Stimulated activated CD4-positive, alpha-beta T cell treated with anti-CD3 and anti-CD28 coated beads, Interleukin-4, amount 100 ng/mL, for 4 hours (primary cell): ENCODE data around the gene KL.
A peak's percentile ranks its signal among the peaks of the same experiment; 100 is the strongest.

Experiments
- DNase-seq, 2 experiments: peaks; one replicate each; pipeline ENCODE4 v3.0.0-alpha.2; 2020

Gene KL

GRCh38 chr13:33016414-33017322 is at the start of gene KL:
Gene KL, plus strand, starts transcription at chr13:33016423. Its CDS starts 18 bp downstream, at chr13:33016441.
- peak in 1 of 2 experiments; percentile 2 for DNase-seq

DNA sequence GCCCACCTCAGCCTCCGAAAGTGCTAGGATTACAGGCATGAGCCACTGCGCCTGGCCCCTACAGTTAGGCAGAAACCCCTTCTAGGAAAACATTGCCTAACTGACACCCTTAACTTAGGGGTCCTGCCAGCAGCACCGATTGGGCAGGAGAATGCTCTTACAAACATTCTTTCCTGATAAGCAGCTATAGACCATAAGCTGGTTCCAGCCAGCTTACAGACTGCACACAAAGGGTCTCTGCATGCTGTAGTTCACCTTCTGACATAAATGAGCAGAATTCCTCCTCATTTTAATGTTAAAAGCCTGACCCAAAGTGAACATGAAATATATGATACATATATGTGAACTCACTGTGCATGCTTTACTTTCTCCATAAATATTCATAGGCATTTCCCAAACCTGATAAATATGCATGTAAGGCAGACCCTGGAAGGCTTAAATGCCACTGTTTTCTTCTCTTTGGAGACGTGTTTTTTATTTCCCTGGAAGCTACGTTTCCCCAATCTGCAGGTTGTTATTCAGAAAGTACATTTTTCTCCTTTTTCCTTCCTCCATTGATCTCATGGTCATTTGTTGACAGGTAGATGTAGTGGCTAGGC is 48.5 kb upstream of the KL start:
- DNase-seq = no peak

DNA sequence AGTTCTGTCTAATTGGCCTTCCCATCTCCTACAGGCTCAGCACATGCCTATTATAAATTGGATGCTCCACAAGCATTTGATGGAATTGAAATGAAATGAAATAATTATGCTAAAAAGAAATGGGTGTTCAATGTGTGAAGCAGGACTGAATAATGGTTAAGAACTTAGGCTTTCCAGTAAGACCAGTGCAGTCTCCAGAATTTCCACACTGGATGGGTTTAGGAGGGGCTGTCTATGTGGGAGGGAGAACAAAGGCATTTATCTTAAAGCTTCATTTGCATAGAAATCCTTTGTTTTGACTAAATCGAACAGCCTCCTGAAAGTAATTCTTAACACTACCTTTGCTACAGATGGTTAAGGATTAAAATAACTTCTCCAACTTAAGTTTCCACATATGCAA is 47.9 kb upstream of the KL start:
- no peak for DNase-seq

- DNase-seq = no peak
These were observed 47.4 kb upstream of the KL start for GRCh38 chr13:32968793-32969192.

DNA sequence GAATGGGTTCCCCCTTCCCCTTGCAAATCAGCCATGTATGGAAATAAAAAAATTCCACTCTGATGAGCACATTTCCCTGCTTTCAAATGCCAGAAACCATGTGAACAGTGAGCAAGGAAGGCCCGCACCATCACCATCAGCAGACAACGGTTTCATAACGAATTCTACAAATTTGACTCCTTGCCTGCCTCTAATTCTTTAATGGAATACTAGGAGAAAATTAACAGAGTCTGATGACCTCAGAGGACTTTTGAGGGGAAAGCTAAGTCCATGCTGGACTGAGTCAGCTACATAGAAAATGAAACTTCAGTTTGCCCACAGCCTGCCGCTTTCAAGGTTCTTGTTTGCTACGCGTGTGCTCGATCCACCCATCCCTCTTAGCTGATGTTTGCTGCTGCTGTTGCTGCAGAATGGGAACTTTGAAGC is 46.7 kb upstream of the KL start:
- DNase-seq = no peak

- no peak for DNase-seq
These were observed 40.0 kb upstream of the KL start for GRCh38 chr13:32976056-32976805.

- DNase-seq = no peak
These were observed 39.3 kb upstream of the KL start for GRCh38 chr13:32976912-32977311.

GRCh38 chr13:32977321-32977720 is 38.9 kb upstream of the KL start:
- no peak for DNase-seq

GRCh38 chr13:32978278-32978677 is 37.9 kb upstream of the KL start:
- DNase-seq = no peak

- DNase-seq = no peak
These were observed 33.2 kb upstream of the KL start for GRCh38 chr13:32983058-32983457.

GRCh38 chr13:32984857-32985626 is 31.2 kb upstream of the KL start:
- no peak for DNase-seq

- no peak for DNase-seq
These were observed 29.7 kb upstream of the KL start for GRCh38 chr13:32986552-32986951.

- no peak for DNase-seq
These were observed 28.8 kb upstream of the KL start for GRCh38 chr13:32987462-32987861.

GRCh38 chr13:32988608-32989289 is 27.5 kb upstream of the KL start:
- DNase-seq = no peak

GRCh38 chr13:32989290-32989667 is 26.9 kb upstream of the KL start:
- DNase-seq = no peak

- no peak for DNase-seq
These were observed 26.3 kb upstream of the KL start for GRCh38 chr13:32989942-32990341.

- DNase-seq = no peak
These were observed 23.1 kb upstream of the KL start for GRCh38 chr13:32993145-32993544.

GRCh38 chr13:32997399-32997798 is 18.8 kb upstream of the KL start:
- no peak for DNase-seq

GRCh38 chr13:32998966-32999365 is 17.3 kb upstream of the KL start:
- no peak for DNase-seq

DNA sequence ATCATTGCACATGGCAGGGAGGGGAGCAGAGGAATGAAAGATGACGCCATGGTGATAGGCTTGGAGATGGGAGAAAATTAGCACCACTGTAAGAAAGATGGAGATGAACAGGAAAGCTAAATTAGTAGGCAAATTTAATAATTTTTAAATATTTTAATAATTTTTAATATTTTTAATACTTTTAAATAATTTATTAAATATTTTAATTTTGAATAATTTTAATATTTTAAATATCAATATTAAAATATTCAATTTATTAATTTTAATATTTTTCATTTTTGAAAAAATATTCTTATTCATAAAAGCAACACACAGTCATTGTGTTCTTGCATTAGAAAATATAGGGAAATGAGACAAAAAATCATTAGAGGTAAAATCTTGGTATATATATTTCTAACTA is 15.9 kb upstream of the KL start:
- no peak for DNase-seq

GRCh38 chr13:33003458-33004019 is 12.7 kb upstream of the KL start:
- DNase-seq = no peak

- DNase-seq = no peak
These were observed 11.7 kb upstream of the KL start for GRCh38 chr13:33004511-33004910.
